ACHN (cell line): ENCODE data around the gene ADAM21.
A peak's percentile ranks its signal among the peaks of the same experiment; 100 is the strongest.
"Not testable (repeated sequence)": the region's sequence is repeated elsewhere in the genome, so short reads cannot be mapped to it uniquely, and the experiment has no call there.

Experiments
- DNase-seq: peaks from one replicate; pipeline ENCODE4 v3.0.0-alpha.2; 2015
- in situ Hi-C: cut with HindIII; loops from 2 replicates; pipeline ENCODE4 v1.10.0; 2017; ENCODE audit warnings: low sequenced_read_pairs, low pct_ligation_motif_present, low pct_unique_long_range_greater_than_20kb

The ADAM21 gene

GRCh38 chr14:70451874-70452273, at the start of gene ADAM21:
ADAM21 (plus strand) TSS chr14:70452174; CDS start chr14:70457500, 5,326 bp downstream.
- DNase-seq, result no peak
- in situ Hi-C loops, result no loop called here

GRCh38 chr14:70403335-70403734, 48.6 kb upstream of the ADAM21 start:
- DNase-seq, in situ Hi-C loops: not testable (repeated sequence)

- DNase-seq, in situ Hi-C loops: not testable (repeated sequence)
Measured at GRCh38 chr14:70406216-70406615, 45.8 kb upstream of the ADAM21 start.

- in situ Hi-C loops, result no loop called here
- DNase-seq, result no peak
Measured at GRCh38 chr14:70407621-70408020, 44.4 kb upstream of the ADAM21 start.

GRCh38 chr14:70415788-70416187, 36.2 kb upstream of the ADAM21 start:
- no peak for DNase-seq
- in situ Hi-C loops, result no loop called here

- in situ Hi-C loops, result no loop called here
- DNase-seq, result peak; percentile 21
Measured at GRCh38 chr14:70416338-70416724, 35.6 kb upstream of the ADAM21 start.

GRCh38 chr14:70416725-70417349, 35.1 kb upstream of the ADAM21 start, which contains the start of gene SYNJ2BP:
SYNJ2BP (minus strand) TSS chr14:70417090; CDS start chr14:70416963, 127 bp downstream.
- in situ Hi-C loops, result no loop called here
- peak; percentile 80 for DNase-seq

GRCh38 chr14:70419270-70419931, 32.6 kb upstream of the ADAM21 start:
- DNase-seq, in situ Hi-C loops: not testable (repeated sequence)

GRCh38 chr14:70422538-70422937, 29.4 kb upstream of the ADAM21 start:
- no peak for DNase-seq
- in situ Hi-C loops, result no loop called here

- no peak for DNase-seq
- in situ Hi-C loops, result no loop called here
Measured at GRCh38 chr14:70425354-70425753, 26.6 kb upstream of the ADAM21 start.

GRCh38 chr14:70426555-70426954, 25.4 kb upstream of the ADAM21 start:
- DNase-seq, in situ Hi-C loops: not testable (repeated sequence)

- DNase-seq, result no peak
- in situ Hi-C loops, result no loop called here
Measured at GRCh38 chr14:70436867-70437266, 15.1 kb upstream of the ADAM21 start.

- DNase-seq, result no peak
- in situ Hi-C loops, result no loop called here
Measured at GRCh38 chr14:70441641-70442040, 10.3 kb upstream of the ADAM21 start.

GRCh38 chr14:70442750-70443149, 9.2 kb upstream of the ADAM21 start:
- DNase-seq, result no peak
- in situ Hi-C loops, result no loop called here

GRCh38 chr14:70448633-70449340, 3.2 kb upstream of the ADAM21 start:
- DNase-seq, result no peak
- in situ Hi-C loops, result no loop called here

GRCh38 chr14:70454731-70455130, 2.8 kb downstream of the ADAM21 start:
- in situ Hi-C loops, result no loop called here
- no peak for DNase-seq

- in situ Hi-C loops, result no loop called here
- DNase-seq, result no peak
Measured at GRCh38 chr14:70468731-70469130, 16.8 kb downstream of the ADAM21 start.

- DNase-seq, in situ Hi-C loops: not testable (repeated sequence)
Measured at GRCh38 chr14:70470863-70471563, 19.0 kb downstream of the ADAM21 start.
